GM21529 (cell line): Measurements from ENCODE around the gene PRPH.
A peak's percentile ranks its signal among the peaks of the same experiment; 100 is the strongest.
"Not testable (repeated sequence)": the region's sequence is repeated elsewhere in the genome, so short reads cannot be mapped to it uniquely, and the experiment has no call there.

Experiments used
- ATAC-seq: cut with Tn5 transposase; IDR thresholded peaks from one replicate; pipeline ENCODE4 v1.9.1; 2021; ENCODE audit not compliant: unreplicated experiment

PRPH gene

GRCh38 chr12:49295082-49295936 is at the start of gene PRPH:
Gene PRPH, plus strand, starts transcription at chr12:49295147. Its CDS starts 54 bp downstream, at chr12:49295201.
- ATAC-seq: no peak

GRCh38 chr12:49251357-49251756 is 43.6 kb upstream of the PRPH start:
- ATAC-seq: no peak

GRCh38 chr12:49253033-49253623 is 41.8 kb upstream of the PRPH start:
- ATAC-seq: no peak

GRCh38 chr12:49255456-49255855 is 39.5 kb upstream of the PRPH start:
- ATAC-seq: not testable (repeated sequence)

- ATAC-seq: no peak
Observed at GRCh38 chr12:49255857-49256637, 38.9 kb upstream of the PRPH start.

DNA sequence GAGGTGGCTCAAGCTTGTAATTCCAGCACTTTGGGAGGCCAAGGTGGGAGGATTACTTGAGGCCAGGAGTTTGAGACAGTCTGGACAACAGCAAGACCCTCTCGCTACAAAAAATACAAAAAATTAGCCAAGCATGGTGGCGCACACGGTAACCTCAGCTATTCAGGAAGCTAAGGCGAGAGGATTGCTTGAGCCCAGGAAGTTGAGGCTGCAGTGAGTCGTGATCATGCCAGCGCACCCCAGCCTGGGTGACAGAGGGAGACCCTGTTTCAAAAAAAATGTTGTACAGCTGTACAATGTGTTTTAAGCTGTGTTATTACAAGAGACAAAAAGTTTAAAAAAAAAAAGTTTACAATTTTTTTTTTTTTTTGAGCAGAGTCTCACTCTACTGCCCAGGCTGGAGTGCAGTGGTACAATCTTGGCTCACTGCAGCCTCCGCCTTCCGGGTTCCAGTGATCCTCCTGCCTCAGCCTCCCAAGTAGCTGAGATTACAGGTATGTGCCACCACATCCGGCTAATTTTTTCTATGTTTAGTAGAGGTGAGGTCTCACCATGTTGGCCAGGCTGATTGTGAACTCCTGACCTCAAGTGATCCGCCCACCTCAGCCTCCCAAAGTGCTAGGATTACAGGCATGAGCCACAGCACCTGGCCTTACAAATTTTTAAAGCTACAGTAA is 37.3 kb upstream of the PRPH start:
- not testable (repeated sequence) for ATAC-seq

DNA sequence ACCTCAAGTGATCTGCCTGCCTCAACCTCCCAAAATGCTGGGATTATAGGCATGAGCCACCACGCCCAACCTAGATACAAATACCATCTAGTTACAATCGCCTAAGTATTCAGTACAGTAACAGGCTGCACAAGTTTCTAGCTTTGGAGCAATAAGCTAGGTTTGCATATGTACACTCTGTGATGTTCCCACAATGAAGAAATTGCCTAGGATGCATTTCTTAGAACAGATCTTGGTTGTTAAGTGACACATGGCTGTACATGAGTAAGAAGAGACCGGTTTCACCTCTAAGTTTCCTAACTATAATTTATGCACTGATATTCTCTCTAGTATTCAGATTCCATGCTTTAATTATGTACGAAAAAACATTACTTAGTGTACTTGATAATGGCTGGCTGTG is 35.5 kb upstream of the PRPH start:
- no peak for ATAC-seq

DNA sequence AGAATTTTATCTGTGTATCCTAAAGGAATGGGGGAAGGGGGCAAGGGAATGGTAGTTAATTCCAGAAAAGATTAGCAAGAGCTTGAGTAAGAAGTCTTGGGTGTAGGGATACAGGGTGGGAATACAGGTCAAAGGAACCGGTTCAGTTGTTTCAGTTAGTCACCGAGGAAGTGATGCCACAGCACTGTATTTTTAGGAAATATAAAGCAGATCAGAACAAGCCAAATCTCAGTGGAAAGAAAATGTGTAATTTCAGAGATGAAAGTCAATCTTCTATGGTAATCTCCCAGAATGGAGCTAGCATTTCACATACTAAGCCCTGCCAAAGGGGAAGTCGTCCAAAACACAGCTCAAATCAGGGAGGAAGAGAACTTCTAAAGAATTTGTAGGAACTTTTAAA is 34.8 kb upstream of the PRPH start:
- no peak for ATAC-seq

DNA sequence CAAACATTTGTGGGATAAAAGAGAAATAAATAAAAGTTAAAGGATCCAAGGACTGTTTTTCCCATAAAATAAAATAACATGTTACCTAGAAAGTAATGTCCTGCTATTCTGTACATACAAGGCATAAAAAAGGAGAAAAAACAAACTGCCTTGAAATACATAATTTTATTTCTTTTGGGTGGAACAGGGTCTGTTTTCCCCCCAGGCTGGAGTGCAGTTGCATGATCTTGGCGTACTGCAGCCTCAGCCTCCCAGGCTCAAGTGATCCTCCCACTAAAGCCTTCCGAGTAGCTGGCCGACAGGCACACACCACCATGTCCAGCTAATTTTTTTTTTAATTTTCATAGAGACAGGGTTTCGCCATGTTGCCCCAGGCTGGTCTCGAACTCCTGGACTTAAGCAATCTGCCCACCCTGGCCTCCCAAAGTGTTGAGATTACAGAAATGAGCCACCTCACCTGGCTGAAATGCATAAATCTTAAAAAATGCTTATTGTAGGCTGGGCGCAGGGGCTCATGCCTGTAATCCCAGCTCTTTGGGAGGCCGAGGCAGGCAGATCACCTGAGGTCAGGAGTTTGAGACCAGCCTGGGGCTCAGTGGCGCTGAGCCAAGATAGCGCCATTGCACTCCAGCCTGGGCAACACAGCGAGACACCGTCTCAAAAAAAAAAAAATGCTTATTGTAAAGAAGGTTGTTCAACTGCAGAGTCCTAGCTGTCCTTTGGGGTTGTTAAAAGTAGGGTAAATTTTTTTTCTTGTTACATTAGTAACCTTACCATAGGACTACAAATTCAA is 34.2 kb upstream of the PRPH start:
- ATAC-seq: no peak

- ATAC-seq: no peak
Observed at GRCh38 chr12:49261721-49262120, 33.2 kb upstream of the PRPH start.

DNA sequence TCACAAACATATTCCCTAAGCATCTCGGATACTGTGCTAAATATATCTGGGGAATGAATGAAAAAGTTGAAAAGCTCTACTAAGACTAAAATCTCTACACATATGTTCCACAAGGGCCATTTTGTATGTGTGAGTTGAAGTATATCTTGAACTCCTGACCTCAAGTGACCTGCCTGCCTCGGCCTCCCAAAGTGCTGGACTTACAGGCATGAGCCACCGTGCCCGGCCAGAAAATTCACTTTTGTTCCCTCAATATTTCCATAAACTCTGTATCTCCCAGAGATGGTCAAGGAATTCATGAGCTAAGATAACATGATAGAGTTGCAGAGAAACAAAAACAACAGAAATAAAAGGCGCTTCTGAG is 31.6 kb upstream of the PRPH start:
- no peak for ATAC-seq

- peak; percentile 21 for ATAC-seq
Observed at GRCh38 chr12:49264466-49264872, 30.5 kb upstream of the PRPH start.

GRCh38 chr12:49264873-49265792 is 29.8 kb upstream of the PRPH start, which contains the start of gene TUBA1C:
Gene TUBA1C, plus strand, starts transcription at chr12:49265082. Its CDS starts 100 bp downstream, at chr12:49265182.
- peak; percentile 72 for ATAC-seq

DNA sequence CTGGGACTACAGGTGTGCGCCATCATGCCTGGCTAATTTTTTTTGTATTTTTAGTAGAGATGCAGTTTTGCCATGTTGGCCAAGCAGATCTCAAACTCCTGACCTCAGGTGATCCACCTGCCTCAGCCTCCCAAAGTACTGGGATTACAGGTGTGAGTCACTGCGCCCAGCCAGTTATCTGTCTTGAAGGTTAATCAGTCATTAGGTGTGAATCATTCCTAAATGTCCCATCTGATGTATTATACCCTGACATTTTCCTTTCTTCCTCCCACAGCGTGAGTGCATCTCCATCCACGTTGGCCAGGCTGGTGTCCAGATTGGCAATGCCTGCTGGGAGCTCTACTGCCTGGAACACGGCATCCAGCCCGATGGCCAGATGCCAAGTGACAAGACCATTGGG is 25.8 kb upstream of the PRPH start:
- ATAC-seq: not testable (repeated sequence)

- ATAC-seq: no peak
Observed at GRCh38 chr12:49272790-49273725, 21.9 kb upstream of the PRPH start.

DNA sequence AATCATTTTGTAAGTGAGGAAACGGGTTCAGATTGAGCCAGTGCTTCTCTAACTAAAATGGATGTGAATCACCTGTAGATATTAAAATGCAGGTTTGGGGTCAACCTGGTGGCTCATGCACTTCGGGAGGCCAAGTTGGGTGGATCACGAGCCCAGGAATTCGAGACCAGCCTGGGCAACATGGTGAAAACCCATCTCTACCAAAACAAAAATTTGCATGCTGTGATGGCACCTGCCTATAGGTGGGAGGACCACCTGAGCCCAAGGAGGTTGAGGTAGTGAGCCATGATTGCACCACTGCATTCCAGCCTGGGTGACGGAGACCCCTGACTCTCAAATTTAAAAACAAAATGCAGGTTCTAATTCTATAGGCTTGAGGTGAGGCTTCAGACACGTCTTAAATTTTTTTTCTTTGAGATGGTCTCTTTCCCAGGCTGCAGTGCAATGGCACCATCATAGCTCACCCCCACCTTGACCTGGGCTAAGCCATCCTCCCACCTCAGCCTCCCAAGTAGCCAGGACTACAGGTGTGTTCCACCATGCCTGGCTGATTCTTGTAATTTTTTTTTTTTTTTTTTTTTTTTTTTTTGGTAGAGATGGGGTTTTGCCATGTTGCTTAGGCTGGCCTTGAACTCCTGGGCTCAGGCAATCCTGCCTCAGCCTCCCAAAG is 21.1 kb upstream of the PRPH start:
- ATAC-seq: no peak

DNA sequence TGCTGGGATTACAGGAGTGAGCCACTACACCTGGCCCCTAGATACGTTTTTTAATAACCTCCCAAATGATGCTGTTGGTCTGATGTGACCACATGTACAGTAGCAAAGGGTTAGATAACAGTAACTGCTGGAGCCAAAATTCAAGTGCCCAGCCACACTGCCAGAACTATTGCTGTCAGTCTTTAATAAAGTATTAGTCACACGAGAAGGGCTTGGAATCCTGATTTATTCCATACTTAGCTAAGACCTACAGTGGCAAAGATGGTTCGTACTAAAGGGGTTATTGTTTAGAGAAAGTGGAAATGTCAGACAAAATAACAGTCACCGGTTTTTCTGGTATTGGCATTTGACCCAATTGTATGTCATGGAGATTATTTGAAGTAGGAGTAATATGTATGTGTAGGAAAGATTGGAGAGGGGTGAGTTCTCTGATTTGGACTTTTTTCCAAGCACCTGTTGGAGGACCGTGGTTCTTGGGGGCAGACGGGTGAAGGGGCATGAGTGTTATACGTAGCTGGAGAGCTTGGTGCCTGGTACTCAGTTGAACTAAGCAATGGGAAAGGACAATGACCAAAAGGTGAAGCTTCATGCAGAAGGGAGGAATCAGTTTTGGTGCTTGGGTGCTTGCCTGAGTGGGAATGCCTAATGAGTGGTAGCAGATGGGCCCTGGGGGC is 20.4 kb upstream of the PRPH start:
- no peak for ATAC-seq
